GM19035 (cell line): Measurements from ENCODE around the gene NOP56.

Experiments
- ATAC-seq: cut with Tn5 transposase; IDR thresholded peaks from one replicate; pipeline ENCODE4 v1.9.1; 2021; ENCODE audit not compliant: unreplicated experiment

NOP56 gene

DNA sequence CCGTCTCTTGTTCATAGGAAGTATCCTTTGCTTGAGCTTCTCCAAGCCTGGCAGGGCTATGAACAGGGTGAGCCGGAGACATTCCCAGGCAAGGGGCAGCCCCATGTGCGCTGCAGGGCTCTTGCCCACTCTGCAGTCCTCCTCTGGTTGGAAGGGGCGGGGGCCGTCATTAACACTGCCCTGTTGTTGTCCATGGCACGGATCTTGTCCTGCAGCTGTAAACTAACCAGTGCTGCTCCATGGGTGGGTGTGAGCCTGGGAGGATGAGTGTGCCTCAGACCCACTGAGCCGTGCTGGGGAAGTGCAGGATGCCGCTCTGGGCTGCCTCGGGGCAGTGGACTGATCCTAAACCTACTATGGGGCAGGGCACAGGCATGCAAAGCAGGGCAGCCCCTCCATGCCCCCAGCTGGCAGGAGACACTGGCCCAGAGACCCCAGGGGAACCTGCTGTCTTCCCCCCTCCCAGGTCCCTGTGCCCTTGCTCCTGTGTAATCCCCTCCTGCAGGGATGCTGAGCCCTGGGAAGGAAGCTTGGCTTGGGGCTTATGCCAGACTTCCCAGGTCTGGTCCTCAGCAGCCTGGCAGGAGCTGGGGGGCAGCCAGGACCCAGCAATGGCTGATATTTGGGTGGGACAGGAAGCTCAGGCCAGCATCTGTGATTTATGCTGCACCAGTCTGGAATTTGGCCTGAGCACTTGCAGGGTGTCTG, 48.6 kb downstream of the NOP56 start:
- ATAC-seq = no peak

DNA sequence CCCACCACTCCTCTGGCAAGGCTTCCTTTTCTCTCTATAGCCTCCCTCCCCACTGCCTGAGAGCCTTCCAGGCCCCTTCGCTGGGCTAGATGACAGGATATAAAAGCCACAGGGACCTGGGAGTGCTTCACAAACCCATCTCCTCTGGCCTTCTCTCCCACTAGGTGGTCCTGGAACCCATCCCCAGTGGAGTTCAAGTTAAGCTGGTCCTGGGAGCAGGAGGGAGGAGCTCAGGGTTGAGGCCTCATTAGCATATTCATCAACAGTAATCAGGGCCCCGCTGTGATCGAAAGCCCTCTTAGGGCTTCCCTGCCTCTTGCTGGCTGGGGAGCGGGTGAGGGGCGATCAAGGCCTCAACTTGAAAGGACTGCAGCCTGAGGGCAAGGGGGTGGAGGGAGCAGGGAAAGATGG, 49.2 kb downstream of the NOP56 start:
- ATAC-seq = no peak

GRCh38 chr20:2703716-2704475, 51.5 kb downstream of the NOP56 start:
- no peak for ATAC-seq

GRCh38 chr20:2705931-2706645, 53.7 kb downstream of the NOP56 start:
- ATAC-seq = no peak

DNA sequence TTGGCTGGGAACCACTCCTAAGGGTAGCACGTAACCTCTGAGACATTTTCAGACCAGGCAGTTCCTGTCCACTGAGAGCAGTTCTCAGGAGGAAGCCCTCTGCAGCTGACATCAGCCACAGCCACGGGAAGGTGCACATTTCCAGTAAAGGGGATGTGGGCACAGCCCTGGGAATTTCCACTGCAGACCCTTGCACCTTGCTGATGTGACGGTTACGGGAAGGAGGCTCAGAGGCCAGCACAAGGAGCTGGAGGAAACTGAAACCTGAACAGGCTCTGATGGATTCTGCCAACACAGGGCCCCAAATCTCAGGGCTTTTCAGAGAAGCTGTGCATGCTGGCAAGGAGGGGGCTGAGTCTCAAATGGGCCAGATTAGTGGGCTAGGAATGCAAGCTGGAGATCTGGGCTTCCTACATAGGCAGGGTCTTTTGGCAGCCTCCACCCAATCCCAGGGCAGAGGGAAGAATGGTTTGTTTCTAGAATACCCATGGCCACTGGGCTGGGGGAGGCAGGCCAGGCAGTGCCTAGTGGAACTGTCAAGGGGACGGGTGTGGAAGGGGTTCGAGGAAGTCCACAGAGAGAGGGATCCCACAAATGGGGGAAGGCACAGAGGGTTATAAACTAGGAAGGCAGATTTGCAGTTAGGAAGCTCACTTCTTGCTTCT, 54.4 kb downstream of the NOP56 start:
- no peak for ATAC-seq

DNA sequence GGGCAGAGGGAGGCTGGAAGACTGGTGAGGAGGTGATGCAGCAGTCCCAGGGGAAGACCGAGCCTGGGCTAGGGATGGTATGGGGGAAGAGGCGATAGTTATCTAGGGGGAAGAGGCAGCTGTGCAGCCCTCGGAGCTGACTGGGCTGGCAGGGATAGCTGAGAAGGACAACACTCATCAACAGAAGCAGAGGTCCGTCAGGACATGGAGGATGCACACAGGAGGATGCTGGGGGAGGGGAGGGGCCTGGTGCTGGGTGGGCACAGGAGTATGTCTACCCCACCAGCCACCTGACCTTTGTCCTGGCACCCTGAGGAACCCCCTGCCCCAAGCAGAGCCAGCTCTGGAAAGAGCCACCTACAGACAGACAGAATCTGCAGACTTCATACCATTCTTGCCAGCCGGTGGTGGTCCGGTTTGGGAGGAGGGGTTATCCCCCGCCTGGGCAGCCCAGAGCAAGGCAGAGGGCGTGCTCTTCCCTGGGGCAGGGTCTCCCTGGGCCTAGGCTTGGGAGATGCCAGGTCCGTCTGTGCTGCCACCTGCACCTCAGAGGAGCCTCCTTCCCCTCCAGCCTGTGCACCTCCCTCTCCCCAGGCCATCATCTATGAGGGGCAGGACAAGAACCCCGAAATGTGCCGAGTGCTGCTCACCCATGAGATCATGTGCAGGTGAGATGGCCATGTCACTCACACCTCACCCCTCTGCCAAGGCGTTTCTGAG, 55.1 kb downstream of the NOP56 start:
- ATAC-seq = no peak
